HFF-Myc (cell line): ENCODE results near the gene PTPN3.
"Not testable (repeated sequence)": the region's sequence is repeated elsewhere in the genome, so short reads cannot be mapped to it uniquely, and the experiment has no call there.

Source experiments
- DNase-seq: peaks from one replicate; pipeline ENCODE4 v3.0.0-alpha.2; 2011; ENCODE audit warnings: low read depth; ENCODE audit errors: extremely low read depth
- H3K4me3 ChIP-seq: replicated peaks from 2 replicates; pipeline ENCODE4 v1.5.1; 2011; ENCODE audit warnings: low read depth, mild to moderate bottlenecking, control low read depth, low read length
- TF ChIP-seq, protein P1 (sequence below): IDR thresholded peaks from 2 replicates; pipeline ENCODE4 v1.5.1; 2012; ENCODE audit warnings: mild to moderate bottlenecking, low read depth, low read length, control low read depth; ENCODE audit errors: missing control alignments

Gene PTPN3

GRCh38 chr9:109379513-109379912 is 118.6 kb downstream of the PTPN3 start:
- TF ChIP-seq, protein P1, sequence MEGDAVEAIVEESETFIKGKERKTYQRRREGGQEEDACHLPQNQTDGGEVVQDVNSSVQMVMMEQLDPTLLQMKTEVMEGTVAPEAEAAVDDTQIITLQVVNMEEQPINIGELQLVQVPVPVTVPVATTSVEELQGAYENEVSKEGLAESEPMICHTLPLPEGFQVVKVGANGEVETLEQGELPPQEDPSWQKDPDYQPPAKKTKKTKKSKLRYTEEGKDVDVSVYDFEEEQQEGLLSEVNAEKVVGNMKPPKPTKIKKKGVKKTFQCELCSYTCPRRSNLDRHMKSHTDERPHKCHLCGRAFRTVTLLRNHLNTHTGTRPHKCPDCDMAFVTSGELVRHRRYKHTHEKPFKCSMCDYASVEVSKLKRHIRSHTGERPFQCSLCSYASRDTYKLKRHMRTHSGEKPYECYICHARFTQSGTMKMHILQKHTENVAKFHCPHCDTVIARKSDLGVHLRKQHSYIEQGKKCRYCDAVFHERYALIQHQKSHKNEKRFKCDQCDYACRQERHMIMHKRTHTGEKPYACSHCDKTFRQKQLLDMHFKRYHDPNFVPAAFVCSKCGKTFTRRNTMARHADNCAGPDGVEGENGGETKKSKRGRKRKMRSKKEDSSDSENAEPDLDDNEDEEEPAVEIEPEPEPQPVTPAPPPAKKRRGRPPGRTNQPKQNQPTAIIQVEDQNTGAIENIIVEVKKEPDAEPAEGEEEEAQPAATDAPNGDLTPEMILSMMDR, result no peak
- H3K4me3 ChIP-seq, result no peak overlapping the region
- no peak for DNase-seq

DNA sequence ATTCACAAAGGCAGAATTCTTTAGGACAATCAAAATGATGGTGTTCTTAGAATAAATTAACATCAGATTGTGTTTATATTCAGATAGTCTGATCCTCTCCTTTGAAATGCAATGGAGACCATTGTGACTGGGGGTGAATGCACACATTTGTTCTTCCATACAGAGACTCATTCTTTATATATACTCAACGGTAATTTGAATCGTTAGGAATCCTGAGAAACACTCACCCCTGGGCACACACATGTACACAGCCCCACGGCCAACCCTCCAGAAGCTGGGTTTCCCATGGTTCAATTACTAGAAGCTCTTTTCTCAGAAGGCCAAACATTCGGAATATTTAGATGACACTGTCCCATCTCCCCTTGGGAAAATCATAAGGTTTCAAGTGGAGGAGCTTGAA is 119.8 kb downstream of the PTPN3 start:
- no peak overlapping the region for H3K4me3 ChIP-seq
- TF ChIP-seq, protein P1, result no peak
- no peak for DNase-seq

DNA sequence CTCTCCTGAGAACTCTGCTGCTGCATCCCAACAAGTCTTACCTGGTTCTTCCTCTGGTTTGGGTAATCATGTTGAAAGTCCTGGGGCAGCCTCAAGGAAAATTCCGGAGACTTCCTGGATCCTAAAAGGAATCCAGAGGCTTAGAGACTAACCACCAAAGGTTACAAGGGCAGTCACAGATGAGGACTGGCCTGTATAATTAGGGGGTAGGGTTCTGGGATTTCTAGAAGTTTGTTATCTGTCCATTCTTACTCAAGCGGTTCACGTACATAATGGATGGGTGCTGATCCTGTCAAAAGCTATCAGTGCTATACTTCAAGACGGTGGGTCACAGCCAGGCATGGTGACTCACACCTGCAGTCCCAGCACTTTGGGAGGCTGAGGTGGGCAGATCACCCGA is 125.9 kb downstream of the PTPN3 start:
- TF ChIP-seq, protein P1, result no peak
- no peak overlapping the region for H3K4me3 ChIP-seq
- DNase-seq, result no peak

DNA sequence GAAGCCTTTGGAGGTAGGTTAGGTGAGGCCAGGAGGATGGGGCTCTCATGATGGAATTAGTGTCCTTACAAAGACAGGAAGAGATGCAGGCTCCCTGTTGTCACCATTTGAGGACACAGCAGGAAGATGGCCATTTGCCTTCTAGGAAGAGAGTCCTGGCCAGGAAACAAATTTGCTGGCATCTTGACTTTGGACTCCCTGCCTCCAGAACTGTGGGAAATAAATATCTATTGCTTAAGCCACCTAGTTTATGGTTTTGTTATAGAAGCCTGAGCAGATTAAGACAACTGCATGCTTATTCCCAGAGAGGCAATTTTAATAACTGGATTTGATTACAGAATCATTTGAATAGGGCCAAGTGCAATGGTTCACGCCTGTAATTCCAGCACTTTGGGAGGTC is 126.7 kb downstream of the PTPN3 start:
- no peak overlapping the region for H3K4me3 ChIP-seq
- no peak for DNase-seq
- TF ChIP-seq, protein P1, result no peak

DNA sequence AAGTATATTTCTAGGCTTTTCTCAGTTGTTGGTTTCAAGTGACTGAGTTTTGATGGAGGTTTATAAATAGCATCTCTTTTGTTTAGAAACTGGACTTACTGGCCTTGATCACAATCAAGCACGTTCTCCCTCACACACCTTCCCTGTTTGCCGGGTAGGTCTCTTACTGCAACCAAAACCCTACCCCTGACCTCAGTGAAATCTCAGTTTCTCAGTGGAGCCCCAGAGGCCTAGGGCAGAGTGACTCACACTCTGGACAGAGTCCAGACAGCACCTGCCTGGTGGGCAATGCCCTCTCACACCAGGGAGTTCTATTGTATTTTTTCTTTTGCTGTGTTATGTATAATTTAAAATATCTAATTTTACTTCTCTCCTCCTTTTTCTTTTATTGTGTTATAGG is 128.8 kb downstream of the PTPN3 start:
- TF ChIP-seq, protein P1, result no peak
- no peak for DNase-seq
- no peak overlapping the region for H3K4me3 ChIP-seq

DNA sequence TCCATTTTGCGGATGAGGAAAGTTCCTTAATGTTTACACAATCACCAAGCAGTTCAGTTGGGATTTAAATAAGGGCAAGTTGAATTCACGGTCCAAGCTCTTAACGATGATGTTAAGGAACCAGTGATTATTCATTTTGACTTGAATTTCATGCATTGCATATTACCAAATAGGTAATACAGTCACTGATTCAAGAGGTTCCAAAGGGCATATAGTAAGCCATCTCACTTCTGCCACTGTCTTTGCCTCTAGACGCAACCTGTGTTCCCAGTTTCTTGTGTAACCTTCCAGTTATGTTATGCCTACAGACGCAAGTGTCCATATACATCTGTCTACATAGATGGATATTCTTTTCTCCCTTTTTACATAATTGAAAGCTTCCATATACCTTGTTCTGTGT is 137.3 kb downstream of the PTPN3 start:
- no peak overlapping the region for H3K4me3 ChIP-seq
- TF ChIP-seq, protein P1, result no peak
- no peak for DNase-seq

DNA sequence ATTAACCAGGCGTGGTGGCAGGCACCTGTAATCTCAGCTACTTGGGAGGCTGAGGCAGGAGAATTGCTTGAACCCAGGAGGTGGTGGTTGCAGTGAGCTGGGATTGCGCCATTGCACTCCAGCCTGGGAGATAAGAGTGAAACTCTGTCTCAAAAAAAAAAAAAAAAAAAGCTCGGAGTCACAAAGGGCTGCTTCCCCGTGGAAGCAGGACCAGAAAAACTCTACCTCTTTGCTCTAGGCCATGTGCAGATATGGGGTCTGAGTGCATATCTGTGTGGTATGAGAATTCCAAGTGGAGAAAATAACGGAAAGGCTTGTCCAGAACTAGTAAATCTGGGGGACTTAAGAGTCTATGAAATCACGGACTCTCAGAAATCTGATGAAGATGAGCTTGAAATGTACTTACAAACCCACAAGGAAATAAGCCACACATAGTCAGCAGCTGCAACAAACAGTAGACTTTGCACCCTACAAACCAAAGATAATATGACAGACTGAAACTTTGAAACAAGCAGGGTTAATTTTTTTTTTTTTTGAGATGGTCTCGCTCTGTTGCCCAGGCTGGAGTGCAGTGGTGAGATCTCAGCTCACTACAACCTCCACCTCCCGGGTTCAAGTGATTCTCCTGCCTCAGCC is 139.0 kb downstream of the PTPN3 start:
- H3K4me3 ChIP-seq, DNase-seq: not testable (repeated sequence)
